ENCODE results near the gene FERMT3.

The FERMT3 gene

GRCh38 chr11:64186492-64187165, 19.9 kb upstream of the FERMT3 start:
- peak; percentile 59 for DNase-seq

DNA sequence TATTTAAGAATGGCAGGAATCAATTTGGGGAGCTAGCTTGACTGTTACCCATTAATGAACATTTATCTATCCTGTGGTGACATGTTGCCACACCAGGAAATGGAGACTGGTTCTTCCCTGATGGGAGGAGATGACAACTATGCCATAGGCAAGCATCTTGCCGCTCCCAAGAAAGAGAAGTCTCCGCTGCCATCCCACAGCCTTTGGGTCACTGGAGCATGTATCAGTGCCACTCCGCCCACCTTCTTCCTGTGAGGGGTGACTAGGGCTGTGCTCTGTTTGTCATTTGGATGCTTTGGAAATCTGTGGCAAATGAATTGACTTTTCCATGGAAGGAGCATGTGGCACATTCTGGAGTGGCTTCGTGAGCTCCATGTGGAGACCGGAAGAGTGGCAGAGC, 14.1 kb upstream of the FERMT3 start:
- no peak for DNase-seq

DNA sequence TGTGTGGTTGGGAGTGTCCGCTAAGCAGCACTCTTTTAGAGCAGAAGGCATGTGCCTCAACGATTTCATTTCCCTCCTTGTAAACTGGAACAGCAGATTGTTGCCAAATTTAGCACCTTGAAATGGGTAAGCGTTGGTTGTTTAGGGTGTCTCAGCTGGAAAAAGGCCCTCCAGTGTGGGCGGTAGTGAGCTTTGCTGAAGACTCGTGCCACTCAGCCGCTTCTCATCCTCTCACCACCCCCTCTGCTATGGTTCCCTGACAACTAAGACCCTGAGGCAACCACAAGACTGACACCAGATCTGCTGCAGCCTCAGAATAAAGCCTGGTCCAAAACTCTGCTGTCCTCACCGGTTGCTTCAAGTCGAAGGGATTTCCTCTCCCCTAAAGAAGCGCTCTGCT, 9.9 kb upstream of the FERMT3 start:
- no peak for DNase-seq

DNA sequence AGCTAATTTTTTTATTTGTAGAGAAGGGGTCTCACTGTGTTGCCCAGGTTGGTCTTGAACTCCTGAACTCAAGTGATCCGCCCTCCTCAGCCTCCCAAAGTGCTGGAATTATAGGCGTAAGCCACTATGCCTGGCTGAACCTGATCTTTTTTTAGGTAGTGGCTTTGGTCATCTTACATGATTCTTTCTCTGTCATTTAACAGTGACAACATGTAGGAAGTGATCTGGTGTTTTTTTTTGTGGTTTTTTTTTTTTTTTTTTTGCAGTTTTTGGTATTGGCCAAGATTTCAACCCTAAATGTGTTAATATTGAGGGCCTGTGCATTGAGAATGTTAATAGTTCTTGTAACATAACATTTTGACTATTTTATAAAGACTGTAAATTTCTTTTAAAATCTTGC, 8.0 kb upstream of the FERMT3 start:
- DNase-seq: no peak

DNA sequence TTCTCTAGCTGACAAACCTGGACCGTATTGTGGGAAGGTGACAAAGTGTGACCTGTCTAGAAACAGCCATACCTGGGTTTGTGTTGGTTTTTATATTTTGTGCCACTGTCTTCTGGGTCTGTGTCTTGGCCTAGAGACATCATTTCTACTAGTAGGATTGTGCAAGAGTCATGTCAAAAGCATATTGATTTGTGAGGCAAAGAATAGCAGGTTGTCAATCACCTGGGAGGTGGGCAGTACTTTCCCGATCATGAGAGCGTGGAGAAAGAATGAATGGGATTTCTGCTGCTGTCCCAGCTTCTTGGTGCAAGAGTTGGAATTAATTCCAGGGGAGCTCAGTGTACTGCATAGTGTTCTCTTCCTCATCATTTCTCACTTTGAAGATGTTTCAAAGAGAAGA, 5.0 kb upstream of the FERMT3 start:
- no peak for DNase-seq

DNA sequence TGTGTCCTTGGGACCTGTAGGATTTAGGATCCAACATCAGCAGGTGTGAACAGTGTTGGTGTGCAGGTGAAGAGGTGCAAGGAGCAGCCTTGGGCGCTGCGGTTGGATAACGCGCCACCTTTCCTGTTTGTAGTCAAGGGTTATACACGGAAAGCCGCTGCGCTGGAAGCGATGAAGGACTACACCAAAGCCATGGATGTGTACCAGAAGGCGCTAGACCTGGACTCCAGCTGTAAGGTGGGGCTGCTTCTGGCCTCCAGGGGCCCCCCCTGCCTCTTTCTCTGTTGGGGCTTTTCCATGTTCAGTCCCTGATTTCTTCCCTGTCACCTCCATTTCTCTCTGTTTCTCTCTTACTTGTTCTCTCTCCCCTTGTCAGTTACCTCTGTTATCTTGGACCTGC, 3.5 kb upstream of the FERMT3 start:
- DNase-seq: no peak

DNA sequence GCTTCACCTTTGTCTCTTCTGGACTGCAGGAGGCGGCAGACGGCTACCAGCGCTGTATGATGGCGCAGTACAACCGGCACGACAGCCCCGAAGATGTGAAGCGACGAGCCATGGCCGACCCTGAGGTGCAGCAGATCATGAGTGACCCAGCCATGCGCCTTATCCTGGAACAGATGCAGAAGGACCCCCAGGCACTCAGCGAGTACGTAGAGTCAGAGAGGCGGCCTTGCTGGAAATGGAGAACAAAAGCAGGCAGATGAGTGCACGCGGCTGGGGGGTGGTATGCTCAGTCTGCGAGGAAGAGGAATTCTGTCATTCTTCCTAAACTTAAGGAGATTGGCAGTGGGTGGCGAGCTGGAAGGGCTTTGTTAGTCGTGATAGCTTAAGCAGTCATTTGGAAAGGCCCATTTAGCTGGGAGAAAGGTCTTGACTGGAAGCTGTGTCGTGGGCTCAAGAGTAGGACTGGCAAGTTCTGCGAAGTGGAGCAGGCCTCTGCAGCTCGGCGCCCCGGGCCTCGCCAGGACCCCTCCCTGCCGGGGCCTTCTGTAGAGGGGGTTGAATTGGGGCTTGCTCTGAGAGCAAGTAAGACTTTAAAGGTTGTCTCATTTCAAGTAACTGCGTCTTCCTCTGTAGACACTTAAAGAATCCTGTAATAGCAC, 3.0 kb upstream of the FERMT3 start:
- no peak for DNase-seq

- DNase-seq: no peak
These were observed 2.5 kb upstream of the FERMT3 start for GRCh38 chr11:64204080-64204440.

- peak; percentile 80 for DNase-seq
These were observed 2.0 kb upstream of the FERMT3 start for GRCh38 chr11:64204464-64204989.

DNA sequence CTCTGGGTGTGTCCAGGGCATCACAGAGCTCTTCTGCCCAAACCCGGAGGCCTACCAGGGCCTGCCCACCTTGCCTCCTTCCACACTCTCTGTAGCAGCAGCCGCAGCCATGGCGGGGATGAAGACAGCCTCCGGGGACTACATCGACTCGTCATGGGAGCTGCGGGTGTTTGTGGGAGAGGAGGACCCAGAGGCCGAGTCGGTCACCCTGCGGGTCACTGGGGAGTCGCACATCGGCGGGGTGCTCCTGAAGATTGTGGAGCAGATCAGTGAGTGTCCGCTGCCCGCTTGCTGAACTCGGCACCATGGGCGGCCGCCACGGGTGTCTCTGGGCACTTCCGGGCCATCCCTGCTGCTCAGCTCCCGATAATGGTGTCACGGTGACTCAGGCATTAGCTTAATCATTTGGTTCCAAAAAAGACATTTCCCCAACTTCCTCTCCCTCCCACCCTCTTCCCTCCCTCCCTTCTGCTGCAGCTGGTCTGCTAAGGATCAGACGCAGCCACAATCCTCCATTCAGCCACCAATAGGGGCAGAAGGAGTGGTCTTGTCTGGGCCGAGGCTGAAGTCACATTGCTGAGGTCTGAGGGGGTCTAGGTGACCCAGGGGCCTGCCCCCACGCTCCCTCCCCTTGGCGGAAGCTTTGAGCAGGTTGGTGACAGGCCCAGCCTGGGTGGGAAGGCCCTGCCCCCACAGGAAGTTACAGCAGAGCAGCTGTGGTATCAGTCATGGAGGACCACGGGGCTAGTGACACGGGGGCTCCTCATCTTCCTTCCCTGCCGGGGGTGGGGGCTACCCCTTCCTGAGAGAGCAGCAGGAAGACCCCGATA, 950 bp downstream of the FERMT3 start:
- DNase-seq: peak; percentile 90

- DNase-seq: no peak
These were observed 1.7 kb downstream of the FERMT3 start for GRCh38 chr11:64208086-64208795.

DNA sequence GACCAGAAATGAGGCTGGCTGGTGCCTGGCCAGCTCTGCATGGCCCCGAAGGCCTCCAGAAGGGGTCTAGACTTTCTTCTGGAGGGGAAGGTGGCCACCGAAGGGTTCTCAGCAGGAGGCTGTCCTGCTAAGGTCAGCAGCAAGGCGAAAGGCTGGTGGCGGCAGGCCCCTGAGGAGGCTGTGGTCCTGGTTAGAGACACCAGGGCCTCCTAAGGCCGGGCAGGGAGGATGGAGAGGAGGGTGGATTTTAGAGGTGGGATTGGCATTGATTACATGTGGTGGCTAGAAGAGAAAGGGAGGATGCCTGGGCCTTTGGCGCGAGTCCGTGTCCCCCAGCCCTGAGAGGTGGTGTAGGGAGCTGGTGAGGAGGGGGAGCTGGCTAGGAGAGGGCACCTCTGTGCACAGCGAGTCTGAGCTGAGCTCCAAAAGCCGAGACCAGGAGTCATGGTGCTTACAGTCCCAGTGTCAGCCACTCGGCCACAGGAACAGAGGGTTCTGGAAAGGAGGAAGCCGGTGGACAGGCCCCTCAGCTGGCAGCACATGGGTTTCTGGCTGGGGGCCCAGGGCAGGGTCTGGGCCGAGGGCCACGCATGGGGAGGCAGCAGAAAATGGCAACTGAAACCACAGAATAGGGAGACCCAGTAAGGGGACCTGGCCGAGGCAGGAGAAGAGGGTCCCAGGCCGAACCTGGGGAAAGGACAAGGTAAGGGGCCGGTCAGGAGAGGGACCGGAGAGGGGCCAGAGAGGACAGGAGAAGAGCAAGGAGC, 2.5 kb downstream of the FERMT3 start:
- DNase-seq: no peak

- no peak for DNase-seq
These were observed 3.0 kb downstream of the FERMT3 start for GRCh38 chr11:64209563-64209843.

GRCh38 chr11:64210301-64211020, 3.9 kb downstream of the FERMT3 start:
- no peak for DNase-seq

DNA sequence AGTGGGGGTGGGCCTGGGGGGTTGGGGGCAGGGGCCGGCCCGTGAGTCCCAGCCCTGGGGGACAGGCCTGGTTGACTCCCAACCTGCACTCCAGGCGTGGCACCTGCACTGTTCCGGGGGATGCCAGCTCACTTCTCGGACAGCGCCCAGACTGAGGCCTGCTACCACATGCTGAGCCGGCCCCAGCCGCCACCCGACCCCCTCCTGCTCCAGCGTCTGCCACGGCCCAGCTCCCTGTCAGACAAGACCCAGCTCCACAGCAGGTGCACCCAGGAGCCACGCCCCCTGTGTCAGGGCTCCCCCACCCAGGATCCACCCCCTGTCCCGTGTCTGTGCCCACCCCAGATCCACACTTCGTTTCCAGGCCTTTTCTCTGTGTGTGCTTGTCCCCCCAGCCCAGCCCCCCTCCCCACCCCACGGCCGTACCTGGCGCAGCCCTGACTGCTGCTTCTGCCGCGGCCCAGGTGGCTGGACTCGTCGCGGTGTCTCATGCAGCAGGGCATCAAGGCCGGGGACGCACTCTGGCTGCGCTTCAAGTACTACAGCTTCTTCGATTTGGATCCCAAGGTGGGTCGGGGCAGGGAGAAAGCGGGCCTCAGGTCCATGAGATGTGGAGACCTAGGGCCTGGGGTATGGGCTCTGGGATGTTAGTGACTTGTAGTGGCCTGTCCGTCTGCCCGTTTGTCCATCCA, 4.8 kb downstream of the FERMT3 start:
- no peak for DNase-seq

- DNase-seq: no peak
These were observed 10.4 kb downstream of the FERMT3 start for GRCh38 chr11:64216879-64217278.

GRCh38 chr11:64218628-64219353, 12.3 kb downstream of the FERMT3 start:
- DNase-seq: no peak

GRCh38 chr11:64219354-64219684, 12.8 kb downstream of the FERMT3 start:
- DNase-seq: no peak

- DNase-seq: no peak
These were observed 13.2 kb downstream of the FERMT3 start for GRCh38 chr11:64219755-64220154.

DNA sequence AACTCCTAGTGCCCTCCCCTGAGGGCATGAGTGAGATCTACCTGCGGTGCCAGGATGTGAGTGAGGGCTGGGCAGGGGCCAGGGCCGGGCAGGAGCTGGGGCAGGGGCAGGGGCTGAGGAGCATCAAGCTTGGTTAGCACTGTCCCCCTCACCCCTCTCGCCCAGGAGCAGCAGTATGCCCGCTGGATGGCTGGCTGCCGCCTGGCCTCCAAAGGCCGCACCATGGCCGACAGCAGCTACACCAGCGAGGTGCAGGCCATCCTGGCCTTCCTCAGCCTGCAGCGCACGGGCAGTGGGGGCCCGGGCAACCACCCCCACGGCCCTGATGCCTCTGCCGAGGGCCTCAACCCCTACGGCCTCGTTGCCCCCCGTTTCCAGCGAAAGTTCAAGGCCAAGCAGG, 13.8 kb downstream of the FERMT3 start:
- no peak for DNase-seq

GRCh38 chr11:64220798-64221197, 14.3 kb downstream of the FERMT3 start:
- DNase-seq: no peak
